ENCODE data around the gene SLC17A7.

SLC17A7 gene

GRCh38 chr19:49443366-49444099 is 2.2 kb upstream of the SLC17A7 start:
- peak; percentile 83 for FAIRE-seq

- no peak for FAIRE-seq
Measured at GRCh38 chr19:49442771-49443365, 1.5 kb upstream of the SLC17A7 start.

- no peak for FAIRE-seq
Measured at GRCh38 chr19:49442354-49442753, 1.0 kb upstream of the SLC17A7 start.

DNA sequence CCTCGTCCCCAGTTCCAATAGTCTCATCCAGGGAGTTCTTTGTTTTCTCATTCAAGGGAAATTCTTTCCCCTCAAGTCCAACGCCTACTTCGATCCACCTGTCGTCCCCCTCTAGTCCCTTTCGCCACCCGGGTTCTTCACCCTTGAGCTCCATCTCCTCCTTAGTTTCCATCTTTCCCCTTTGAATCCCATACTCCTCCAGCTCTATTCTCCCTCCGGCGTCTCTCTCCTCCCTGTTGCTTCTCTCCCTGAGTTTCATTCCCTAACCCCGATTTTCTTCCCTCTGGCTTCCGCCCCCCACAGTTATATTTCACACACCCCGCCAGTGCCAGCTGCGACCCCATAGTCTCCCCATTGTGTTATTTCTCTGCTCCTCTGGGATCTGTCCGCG is 628 bp upstream of the SLC17A7 start:
- FAIRE-seq: no peak

DNA sequence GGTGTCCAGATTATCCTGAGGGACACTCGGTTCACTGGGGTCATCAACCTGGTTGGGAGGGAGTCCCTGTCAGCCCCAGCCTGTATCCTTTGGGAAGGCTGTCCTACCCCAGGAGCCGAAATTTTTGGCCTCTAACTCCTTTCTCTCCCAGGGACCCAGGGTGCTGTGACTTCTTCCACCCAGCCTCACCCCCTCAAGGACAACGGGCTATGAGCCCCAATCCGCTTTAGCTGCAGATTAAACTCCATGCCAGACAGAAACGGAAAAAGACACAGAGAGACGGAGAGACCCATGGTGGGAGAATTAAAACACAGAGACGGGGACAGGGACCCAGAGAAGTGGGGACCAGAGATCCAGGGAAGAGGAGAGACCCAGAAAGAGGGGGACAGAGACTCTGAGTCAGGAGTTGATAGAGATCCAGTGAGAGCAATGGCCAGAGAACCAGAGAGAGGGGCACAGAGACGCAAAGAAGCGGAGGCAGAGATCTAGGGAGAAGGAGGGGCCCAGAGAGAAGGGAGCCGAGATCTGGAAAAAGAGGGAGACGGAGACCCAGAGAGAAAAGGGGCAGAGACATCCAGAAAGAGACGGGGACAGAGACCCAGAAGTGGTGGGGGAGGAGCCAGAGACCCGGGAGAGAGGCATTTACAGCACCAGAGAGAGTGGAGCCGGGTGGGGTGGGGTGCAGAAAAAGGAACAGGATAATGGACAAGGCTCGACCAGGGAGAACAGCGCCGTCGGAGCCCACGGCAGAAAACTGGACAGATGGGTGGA is 703 bp downstream of the SLC17A7 start:
- FAIRE-seq: no peak

- no peak for FAIRE-seq
Measured at GRCh38 chr19:49439836-49440235, 1.5 kb downstream of the SLC17A7 start.

- no peak for FAIRE-seq
Measured at GRCh38 chr19:49438261-49438660, 3.1 kb downstream of the SLC17A7 start.

GRCh38 chr19:49437231-49437630 is 4.1 kb downstream of the SLC17A7 start:
- FAIRE-seq: no peak

- FAIRE-seq: no peak
Measured at GRCh38 chr19:49436381-49437017, 4.8 kb downstream of the SLC17A7 start.

GRCh38 chr19:49435670-49436069 is 5.7 kb downstream of the SLC17A7 start:
- FAIRE-seq: no peak

DNA sequence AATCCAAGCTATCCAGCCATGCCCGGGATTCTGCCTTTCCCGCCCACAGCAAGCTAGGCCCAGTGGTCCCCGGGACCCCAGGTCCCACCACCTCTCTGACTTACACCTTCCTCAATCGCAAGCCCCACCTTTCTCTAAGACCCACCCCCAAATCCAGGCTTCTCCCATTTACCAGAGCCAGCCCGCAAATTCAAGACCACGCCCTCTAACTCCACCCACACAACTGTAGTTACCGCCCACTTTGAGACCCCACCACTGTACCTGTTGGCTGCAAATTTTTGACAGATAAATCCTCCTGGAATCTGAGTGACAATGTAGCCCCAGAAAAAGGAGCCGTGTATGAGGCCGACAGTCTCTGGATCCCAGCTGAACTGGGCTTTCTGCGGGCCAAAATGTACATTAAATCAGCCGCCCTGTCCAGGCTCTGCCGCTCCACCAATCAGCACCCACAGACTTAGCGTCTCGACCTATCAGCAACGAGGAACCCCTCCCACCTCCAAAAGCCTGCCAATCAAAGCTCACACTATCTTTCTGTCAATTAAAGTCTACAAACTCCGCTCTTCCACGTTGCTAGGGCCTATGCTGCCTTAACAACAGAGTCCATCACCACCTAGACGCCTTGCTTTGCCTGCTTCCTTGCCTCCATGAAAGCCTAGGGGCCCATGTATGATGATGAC is 6.3 kb downstream of the SLC17A7 start:
- FAIRE-seq: no peak

GRCh38 chr19:49433240-49433901 is 8.0 kb downstream of the SLC17A7 start:
- FAIRE-seq: no peak

GRCh38 chr19:49432141-49433073 is 8.9 kb downstream of the SLC17A7 start:
- FAIRE-seq: no peak

DNA sequence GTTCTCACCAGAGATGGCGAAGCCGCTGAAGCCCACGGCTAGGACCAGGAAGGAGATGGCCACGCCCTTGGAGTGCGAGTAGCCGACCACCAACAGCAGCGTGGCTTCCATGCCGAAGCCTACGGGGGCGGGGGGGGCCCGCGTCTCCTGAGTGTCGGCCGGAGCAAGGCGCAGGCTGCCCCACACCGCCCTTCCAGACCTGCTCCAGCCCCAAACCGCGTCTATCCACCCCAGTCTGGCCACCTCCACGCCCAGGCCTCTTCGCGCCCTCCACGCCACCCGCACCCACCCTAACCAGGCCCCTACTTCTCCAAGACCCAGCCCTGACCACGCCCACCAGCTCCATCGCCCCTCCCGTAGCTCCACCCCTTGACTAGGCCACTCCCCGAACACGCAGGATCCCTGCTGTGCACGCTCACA is 10.0 kb downstream of the SLC17A7 start:
- no peak for FAIRE-seq

- FAIRE-seq: no peak
Measured at GRCh38 chr19:49430678-49431329, 10.5 kb downstream of the SLC17A7 start.

DNA sequence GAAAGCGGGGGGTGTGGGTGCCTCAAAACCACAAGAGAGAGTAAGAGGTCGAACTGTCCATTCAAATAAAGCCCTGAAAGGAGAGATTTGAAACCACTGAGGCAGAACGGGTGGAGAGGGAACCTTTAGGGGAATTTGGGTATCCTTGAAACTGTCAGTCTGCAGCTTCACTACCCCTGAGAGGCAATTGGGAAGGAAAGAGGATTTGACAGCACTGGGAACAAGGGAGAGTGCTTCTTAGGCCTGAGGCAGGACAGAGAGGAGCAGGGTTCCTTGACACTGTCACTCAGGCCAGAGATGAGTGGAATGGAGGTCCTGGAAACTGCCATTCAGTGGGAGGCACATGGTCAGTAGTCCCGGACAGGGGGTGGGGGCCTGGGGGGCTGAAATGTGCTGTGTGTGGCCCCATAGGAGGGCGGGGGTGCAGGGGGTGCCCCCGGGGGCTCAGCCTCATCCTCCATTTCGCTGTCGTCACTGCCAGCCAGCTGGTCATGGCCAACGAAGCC is 11.1 kb downstream of the SLC17A7 start:
- FAIRE-seq: no peak

DNA sequence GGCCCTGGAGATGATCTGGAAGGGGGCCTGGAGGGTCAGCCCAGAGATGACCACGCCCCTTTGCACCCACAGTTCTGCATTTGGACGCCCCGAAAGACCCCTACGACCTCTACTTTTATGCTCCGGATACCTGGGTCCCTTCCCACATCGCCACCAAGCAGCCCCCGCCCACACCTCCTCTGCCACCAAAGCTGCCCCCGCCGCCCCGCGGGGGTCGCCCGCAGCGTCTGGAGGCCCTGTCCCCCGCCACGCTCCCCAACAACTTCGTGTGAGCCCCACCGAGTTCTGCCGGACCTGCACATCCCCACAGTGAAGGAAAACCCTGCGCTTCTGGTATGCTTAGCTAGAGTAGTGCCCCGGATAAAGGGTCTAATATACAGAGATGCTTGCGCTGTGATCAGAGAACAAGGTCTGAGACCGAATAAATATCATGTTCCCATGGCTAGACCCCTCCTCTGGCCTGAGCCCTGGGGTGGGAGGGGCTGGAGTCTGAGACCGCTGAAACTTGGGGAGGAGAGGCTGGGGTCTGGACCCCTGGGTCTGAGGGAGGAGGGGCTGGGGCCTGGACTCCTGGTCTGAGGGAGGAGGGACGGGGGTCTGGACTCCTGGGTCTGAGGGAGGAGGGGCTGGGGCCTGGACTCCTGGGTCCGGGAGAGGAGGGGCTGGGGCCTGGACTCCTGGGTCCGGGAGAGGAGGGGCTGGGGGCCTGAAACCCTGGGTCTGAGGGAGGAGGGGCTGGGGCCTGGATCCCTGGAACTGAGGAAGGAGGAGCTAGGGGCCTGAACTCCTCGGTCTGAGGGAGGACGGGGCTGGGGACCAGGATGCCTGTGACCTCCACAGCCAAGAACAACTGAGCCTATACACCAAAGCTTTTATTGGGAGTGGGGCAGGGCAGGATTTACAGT is 12.5 kb downstream of the SLC17A7 start:
- no peak for FAIRE-seq

- no peak for FAIRE-seq
Measured at GRCh38 chr19:49427855-49428546, 13.3 kb downstream of the SLC17A7 start.

DNA sequence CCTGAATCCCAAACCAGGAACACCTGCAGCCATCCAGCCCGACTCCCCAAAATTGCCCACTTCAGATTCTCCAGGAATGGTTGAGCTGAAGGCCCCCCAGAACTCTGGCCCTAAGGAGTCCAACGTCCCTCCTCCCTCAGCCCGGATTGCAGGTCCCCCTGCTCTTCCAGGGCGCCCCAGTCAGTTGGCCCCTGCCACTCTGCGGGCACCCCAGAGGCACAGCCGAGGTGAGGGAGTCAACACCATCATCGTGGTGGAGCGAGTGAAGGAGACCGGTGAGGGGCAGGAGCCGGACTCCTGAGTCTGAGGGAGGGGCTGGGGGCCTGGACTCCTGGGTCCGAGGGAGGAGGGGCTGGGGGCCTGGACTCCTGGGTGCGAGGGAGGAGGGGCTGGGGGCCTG is 14.0 kb downstream of the SLC17A7 start:
- FAIRE-seq: no peak
